ENCODE measurements around the gene ZNF217. TPM values are rescaled to one million over a fixed set of nuclear protein-coding genes. Genes with fewer than 3 reads are reported as not detected.
A peak's percentile ranks its signal among the peaks of the same experiment; 100 is the strongest.

The ZNF217 gene
- total RNA-seq, 4 donors from 2014 or later: 37.8 to 67.6 (median 50.5) TPM

- no peak for DNase-seq (ENCODE audit: low spot score in 2 of 2)
- TF ChIP-seq CTCF (IDR thresholded peaks at IDR 0.05) (no peak), POLR2A (IDR thresholded peaks at IDR 0.05) (no peak)
- no peak overlapping the region for H3K4me3 ChIP-seq (ENCODE audit: low read depth, poor library complexity, severe bottlenecking)
- WGBS, 2 donors: 93 to 95% methylated on average over 1 of the region's 1 CpG
- intact Hi-C loops (cut with DNase I; ENCODE audit: low total_unique reads): no loop called here
Observed at GRCh38 chr20:53602661-53603060, 9.0 kb upstream of the ZNF217 start.

- WGBS, 2 donors: 89 to 90% methylated on average over 13 of the region's 13 CpGs
- intact Hi-C loops (cut with DNase I; ENCODE audit: low total_unique reads): no loop called here
- DNase-seq (ENCODE audit: low spot score in 2 of 2): peak in 1 of 2 donors; percentile 5
- TF ChIP-seq CTCF (IDR thresholded peaks at IDR 0.05) (no peak), POLR2A (IDR thresholded peaks at IDR 0.05) (no peak)
- H3K4me3 ChIP-seq (ENCODE audit: low read depth, poor library complexity, severe bottlenecking): no peak overlapping the region
Observed at GRCh38 chr20:53599910-53600632, 6.4 kb upstream of the ZNF217 start.

GRCh38 chr20:53599378-53599777 lies 5.7 kb upstream of the ZNF217 start:
- 26 to 32% methylated on average over 4 of the region's 4 CpGs for WGBS, 2 donors
- no peak overlapping the region for H3K4me3 ChIP-seq (ENCODE audit: low read depth, poor library complexity, severe bottlenecking)
- DNase-seq (ENCODE audit: low spot score in 2 of 2): peak; percentile 14 to 53
- TF ChIP-seq CTCF (IDR thresholded peaks at IDR 0.05) (no peak), POLR2A (IDR thresholded peaks at IDR 0.05) (no peak)
- intact Hi-C loops (cut with DNase I; ENCODE audit: low total_unique reads): no loop called here

- no peak for DNase-seq (ENCODE audit: low spot score in 2 of 2)
- 67 to 70% methylated on average over 2 of the region's 2 CpGs for WGBS, 2 donors
- H3K4me3 ChIP-seq (ENCODE audit: low read depth, poor library complexity, severe bottlenecking): no peak overlapping the region
- TF ChIP-seq CTCF (IDR thresholded peaks at IDR 0.05) (no peak), POLR2A (IDR thresholded peaks at IDR 0.05) (no peak)
- intact Hi-C loops (cut with DNase I; ENCODE audit: low total_unique reads): no loop called here
Observed at GRCh38 chr20:53599044-53599362, 5.4 kb upstream of the ZNF217 start.

GRCh38 chr20:53598140-53599043 lies 4.8 kb upstream of the ZNF217 start:
- 68 to 71% methylated on average over 9 of the region's 9 CpGs for WGBS, 2 donors
- intact Hi-C loops (cut with DNase I; ENCODE audit: low total_unique reads): no loop called here
- no peak for TF ChIP-seq CTCF (IDR thresholded peaks at IDR 0.05)
- no peak for TF ChIP-seq POLR2A (IDR thresholded peaks at IDR 0.05)
- DNase-seq (ENCODE audit: low spot score in 2 of 2): peak; percentile 13 to 69
- H3K4me3 ChIP-seq (ENCODE audit: low read depth, poor library complexity, severe bottlenecking): no peak overlapping the region
